ENCODE results near the gene MACROH2A1.

The MACROH2A1 gene

GRCh38 chr5:135356522-135357318, 42.3 kb downstream of the MACROH2A1 start:
- H3K4me3 ChIP-seq (ENCODE audit: low read depth in 1 of 2, low read length in 2 of 2) = no peak overlapping the region
- peaks cover 16 to 84% of the 10 kb centered on the region in 2 donors for H3K36me3 ChIP-seq (ENCODE audit: control insufficient read depth in 1 of 2, insufficient read depth in 2 of 2, low read length in 2 of 2)
- no peak overlapping the region for H3K27ac ChIP-seq (ENCODE audit: low read depth, low read length)
- H3K4me1 ChIP-seq (ENCODE audit: control insufficient read depth in 1 of 2, insufficient read depth in 2 of 2, low read length in 2 of 2) = peaks cover 12 to 18% of the 10 kb centered on the region in 2 donors
- no peak overlapping the region for H3K9ac ChIP-seq (ENCODE audit: low read depth in 1 of 2, low read length in 2 of 2)
- no peaks in the 10 kb centered on the region for H3K27me3 ChIP-seq (ENCODE audit: control insufficient read depth in 1 of 2, insufficient read depth in 2 of 2, low read length in 2 of 2)
- H3K9me3 ChIP-seq (ENCODE audit: control insufficient read depth in 1 of 2, low read length in 2 of 2) = no peaks in the 10 kb centered on the region

DNA sequence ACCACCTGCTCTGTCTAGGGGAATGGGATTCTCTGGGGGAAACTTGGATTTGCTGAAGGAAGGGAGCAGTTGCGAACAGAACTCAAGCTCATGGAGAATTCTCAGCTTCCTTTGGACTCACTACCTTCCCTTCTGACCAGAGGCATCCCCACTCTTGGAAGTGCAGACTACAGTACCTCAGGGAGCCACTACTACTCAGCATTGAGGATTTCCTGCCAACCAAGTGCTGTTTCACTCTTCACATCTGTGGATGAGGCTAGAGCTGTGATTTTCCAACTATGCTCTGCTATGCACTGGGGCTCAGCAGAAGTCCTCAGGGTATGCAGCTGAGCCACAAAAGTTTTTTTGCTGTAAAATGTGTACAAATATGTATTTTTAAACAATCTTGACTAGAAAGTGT, 43.9 kb downstream of the MACROH2A1 start:
- H3K27me3 ChIP-seq (ENCODE audit: control insufficient read depth in 1 of 2, insufficient read depth in 2 of 2, low read length in 2 of 2) = no peaks in the 10 kb centered on the region
- no peaks in the 10 kb centered on the region for H3K9me3 ChIP-seq (ENCODE audit: control insufficient read depth in 1 of 2, low read length in 2 of 2)
- no peak overlapping the region for H3K9ac ChIP-seq (ENCODE audit: low read depth in 1 of 2, low read length in 2 of 2)
- no peak overlapping the region for H3K4me3 ChIP-seq (ENCODE audit: low read depth in 1 of 2, low read length in 2 of 2)
- peaks cover 12 to 18% of the 10 kb centered on the region in 2 donors for H3K4me1 ChIP-seq (ENCODE audit: control insufficient read depth in 1 of 2, insufficient read depth in 2 of 2, low read length in 2 of 2)
- H3K36me3 ChIP-seq (ENCODE audit: control insufficient read depth in 1 of 2, insufficient read depth in 2 of 2, low read length in 2 of 2) = peaks cover 26 to 81% of the 10 kb centered on the region in 2 donors
- no peak overlapping the region for H3K27ac ChIP-seq (ENCODE audit: low read depth, low read length)

DNA sequence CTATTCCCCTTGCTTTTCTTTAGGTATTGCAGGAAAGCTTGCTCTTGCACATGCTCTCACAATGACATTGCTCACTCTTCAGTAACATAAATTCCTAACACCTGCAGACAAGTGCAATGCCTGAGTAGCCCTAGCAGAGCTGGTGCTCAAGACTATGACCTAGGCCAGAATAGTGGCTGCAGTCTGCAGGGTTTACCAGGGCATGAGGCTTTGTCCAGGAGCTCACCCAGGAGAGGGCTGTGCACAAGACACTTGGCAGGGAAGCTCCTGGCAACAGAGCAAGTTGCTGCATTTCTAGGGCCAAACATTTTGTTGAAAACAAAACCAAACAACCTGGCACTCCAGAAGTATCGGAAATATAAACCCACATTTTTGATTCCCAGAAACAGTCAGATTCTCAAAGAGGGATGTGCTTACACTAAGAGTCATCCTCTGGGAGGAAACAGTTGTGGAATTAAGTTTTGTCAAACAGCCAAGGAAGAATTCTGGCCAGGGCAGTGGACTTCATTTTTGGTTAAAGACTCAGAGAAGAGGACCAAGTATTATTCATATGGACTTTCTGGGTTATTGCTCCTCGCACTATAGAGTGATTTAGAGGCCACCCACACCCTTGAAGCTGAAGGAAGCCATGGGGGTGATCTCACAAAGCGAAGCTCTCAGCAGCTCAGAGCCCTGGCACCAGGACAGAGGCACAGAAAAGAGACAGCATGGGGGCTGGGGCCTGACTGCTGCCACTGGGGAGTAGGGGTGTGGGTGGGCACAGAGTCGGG, 44.9 kb downstream of the MACROH2A1 start:
- Histone ChIP-seq H3K4me1 (ENCODE audit: control insufficient read depth in 1 of 2, insufficient read depth in 2 of 2, low read length in 2 of 2) (peaks cover 16 to 20% of the 10 kb centered on the region in 2 donors), H3K27ac (ENCODE audit: low read depth, low read length) (no peak overlapping the region), H3K4me3 (ENCODE audit: low read depth in 1 of 2, low read length in 2 of 2) (no peak overlapping the region), H3K9me3 (ENCODE audit: control insufficient read depth in 1 of 2, low read length in 2 of 2) (no peaks in the 10 kb centered on the region), H3K9ac (ENCODE audit: low read depth in 1 of 2, low read length in 2 of 2) (no peak overlapping the region), H3K27me3 (ENCODE audit: control insufficient read depth in 1 of 2, insufficient read depth in 2 of 2, low read length in 2 of 2) (no peaks in the 10 kb centered on the region), H3K36me3 (ENCODE audit: control insufficient read depth in 1 of 2, insufficient read depth in 2 of 2, low read length in 2 of 2) (peaks cover 34 to 80% of the 10 kb centered on the region in 2 donors)

GRCh38 chr5:135350536-135350935, 48.5 kb downstream of the MACROH2A1 start:
- peaks cover 24 to 51% of the 10 kb centered on the region in 2 donors for H3K36me3 ChIP-seq (ENCODE audit: control insufficient read depth in 1 of 2, insufficient read depth in 2 of 2, low read length in 2 of 2)
- peaks cover 33 to 36% of the 10 kb centered on the region in 2 donors for H3K4me1 ChIP-seq (ENCODE audit: control insufficient read depth in 1 of 2, insufficient read depth in 2 of 2, low read length in 2 of 2)
- H3K4me3 ChIP-seq (ENCODE audit: low read depth in 1 of 2, low read length in 2 of 2) = no peak overlapping the region
- H3K27ac ChIP-seq (ENCODE audit: low read depth, low read length) = no peak overlapping the region
- H3K9me3 ChIP-seq (ENCODE audit: control insufficient read depth in 1 of 2, low read length in 2 of 2) = no peaks in the 10 kb centered on the region
- no peaks in the 10 kb centered on the region for H3K27me3 ChIP-seq (ENCODE audit: control insufficient read depth in 1 of 2, insufficient read depth in 2 of 2, low read length in 2 of 2)
- H3K9ac ChIP-seq (ENCODE audit: low read depth in 1 of 2, low read length in 2 of 2) = no peak overlapping the region

- Histone ChIP-seq H3K9ac (ENCODE audit: low read depth in 1 of 2, low read length in 2 of 2) (no peak overlapping the region), H3K36me3 (ENCODE audit: control insufficient read depth in 1 of 2, insufficient read depth in 2 of 2, low read length in 2 of 2) (peaks cover 24 to 53% of the 10 kb centered on the region in 2 donors), H3K9me3 (ENCODE audit: control insufficient read depth in 1 of 2, low read length in 2 of 2) (no peaks in the 10 kb centered on the region), H3K4me1 (ENCODE audit: control insufficient read depth in 1 of 2, insufficient read depth in 2 of 2, low read length in 2 of 2) (peaks cover 38 to 42% of the 10 kb centered on the region in 2 donors), H3K27me3 (ENCODE audit: control insufficient read depth in 1 of 2, insufficient read depth in 2 of 2, low read length in 2 of 2) (no peaks in the 10 kb centered on the region), H3K27ac (ENCODE audit: low read depth, low read length) (no peak overlapping the region), H3K4me3 (ENCODE audit: low read depth in 1 of 2, low read length in 2 of 2) (no peak overlapping the region)
These were observed 49.1 kb downstream of the MACROH2A1 start for GRCh38 chr5:135349886-135350285.

GRCh38 chr5:135349451-135349850, 49.6 kb downstream of the MACROH2A1 start:
- no peaks in the 10 kb centered on the region for H3K9me3 ChIP-seq (ENCODE audit: control insufficient read depth in 1 of 2, low read length in 2 of 2)
- H3K27ac ChIP-seq (ENCODE audit: low read depth, low read length) = no peak overlapping the region
- H3K4me1 ChIP-seq (ENCODE audit: control insufficient read depth in 1 of 2, insufficient read depth in 2 of 2, low read length in 2 of 2) = peaks cover 42 to 46% of the 10 kb centered on the region in 2 donors
- H3K4me3 ChIP-seq (ENCODE audit: low read depth in 1 of 2, low read length in 2 of 2) = no peak overlapping the region
- peaks cover 24 to 55% of the 10 kb centered on the region in 2 donors for H3K36me3 ChIP-seq (ENCODE audit: control insufficient read depth in 1 of 2, insufficient read depth in 2 of 2, low read length in 2 of 2)
- H3K27me3 ChIP-seq (ENCODE audit: control insufficient read depth in 1 of 2, insufficient read depth in 2 of 2, low read length in 2 of 2) = no peaks in the 10 kb centered on the region
- H3K9ac ChIP-seq (ENCODE audit: low read depth in 1 of 2, low read length in 2 of 2) = no peak overlapping the region

DNA sequence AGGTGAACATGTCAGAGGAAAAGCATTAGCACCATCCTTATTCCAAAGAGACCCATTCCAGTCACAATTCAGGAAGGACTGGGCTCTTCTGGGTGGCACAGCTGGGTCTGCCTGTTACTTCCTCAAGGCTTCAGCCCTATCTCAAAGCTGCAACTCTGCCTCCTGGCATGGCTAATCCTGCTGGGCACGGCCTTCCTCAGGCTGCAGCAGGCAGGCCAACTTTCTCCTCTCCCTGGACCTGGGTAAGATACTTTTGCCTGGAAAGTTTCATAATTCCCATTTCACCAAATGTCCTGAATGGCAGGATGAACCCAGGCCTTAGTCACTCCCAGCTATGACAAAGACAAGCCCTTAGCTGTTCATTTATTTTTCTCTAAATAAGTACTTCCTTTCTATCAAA, 50.1 kb downstream of the MACROH2A1 start:
- peaks cover 24 to 55% of the 10 kb centered on the region in 2 donors for H3K36me3 ChIP-seq (ENCODE audit: control insufficient read depth in 1 of 2, insufficient read depth in 2 of 2, low read length in 2 of 2)
- no peak overlapping the region for H3K4me3 ChIP-seq (ENCODE audit: low read depth in 1 of 2, low read length in 2 of 2)
- no peak overlapping the region for H3K9ac ChIP-seq (ENCODE audit: low read depth in 1 of 2, low read length in 2 of 2)
- peaks cover 46 to 47% of the 10 kb centered on the region in 2 donors for H3K4me1 ChIP-seq (ENCODE audit: control insufficient read depth in 1 of 2, insufficient read depth in 2 of 2, low read length in 2 of 2)
- no peak overlapping the region for H3K27ac ChIP-seq (ENCODE audit: low read depth, low read length)
- no peaks in the 10 kb centered on the region for H3K9me3 ChIP-seq (ENCODE audit: control insufficient read depth in 1 of 2, low read length in 2 of 2)
- no peaks in the 10 kb centered on the region for H3K27me3 ChIP-seq (ENCODE audit: control insufficient read depth in 1 of 2, insufficient read depth in 2 of 2, low read length in 2 of 2)

DNA sequence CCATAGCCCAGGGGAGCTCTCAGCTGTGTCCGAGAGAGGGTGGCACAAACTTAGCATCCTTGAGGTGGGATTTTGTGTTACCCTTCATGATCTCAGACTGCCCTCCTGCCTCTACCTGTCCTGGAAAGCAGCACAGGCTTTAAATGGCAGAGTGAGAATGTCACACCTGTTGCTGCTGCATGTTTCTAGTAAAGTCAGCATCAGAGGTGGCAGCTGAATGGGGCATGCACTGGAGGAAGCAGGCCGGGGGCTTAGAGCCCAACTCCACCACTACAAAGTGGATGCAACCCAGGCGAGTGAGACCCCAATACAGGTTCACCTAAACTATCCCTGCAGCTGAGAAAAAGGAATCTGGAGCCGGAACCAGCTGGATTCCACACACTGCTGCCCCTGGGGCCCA, 51.6 kb downstream of the MACROH2A1 start:
- Histone ChIP-seq H3K36me3 (ENCODE audit: control insufficient read depth in 1 of 2, insufficient read depth in 2 of 2, low read length in 2 of 2) (peaks cover 38 to 57% of the 10 kb centered on the region in 2 donors), H3K9ac (ENCODE audit: low read depth in 1 of 2, low read length in 2 of 2) (no peak overlapping the region), H3K27ac (ENCODE audit: low read depth, low read length) (no peak overlapping the region)

GRCh38 chr5:135345956-135346731, 52.9 kb downstream of the MACROH2A1 start:
- no peaks in the 10 kb centered on the region for H3K9me3 ChIP-seq (ENCODE audit: control insufficient read depth in 1 of 2, low read length in 2 of 2)
- no peaks in the 10 kb centered on the region for H3K27me3 ChIP-seq (ENCODE audit: control insufficient read depth in 1 of 2, insufficient read depth in 2 of 2, low read length in 2 of 2)
- H3K4me1 ChIP-seq (ENCODE audit: control insufficient read depth in 1 of 2, insufficient read depth in 2 of 2, low read length in 2 of 2) = peaks cover 72 to 75% of the 10 kb centered on the region in 2 donors
- peak overlapping the region; percentile 17 for H3K27ac ChIP-seq (ENCODE audit: low read depth, low read length)
- H3K36me3 ChIP-seq (ENCODE audit: control insufficient read depth in 1 of 2, insufficient read depth in 2 of 2, low read length in 2 of 2) = peaks cover 43 to 61% of the 10 kb centered on the region in 2 donors
- H3K4me3 ChIP-seq (ENCODE audit: low read depth in 1 of 2, low read length in 2 of 2) = no peak overlapping the region
- no peak overlapping the region for H3K9ac ChIP-seq (ENCODE audit: low read depth in 1 of 2, low read length in 2 of 2)

More for the DNA sequence above, 51.6 kb downstream of the MACROH2A1 start:
- Histone ChIP-seq H3K4me3 (ENCODE audit: low read depth in 1 of 2, low read length in 2 of 2) (no peak overlapping the region), H3K27me3 (ENCODE audit: control insufficient read depth in 1 of 2, insufficient read depth in 2 of 2, low read length in 2 of 2) (no peaks in the 10 kb centered on the region), H3K9me3 (ENCODE audit: control insufficient read depth in 1 of 2, low read length in 2 of 2) (no peaks in the 10 kb centered on the region), H3K4me1 (ENCODE audit: control insufficient read depth in 1 of 2, insufficient read depth in 2 of 2, low read length in 2 of 2) (peaks cover 60 to 63% of the 10 kb centered on the region in 2 donors)

Measured in duodenal mucosa (tissue), 2 donors.